Putamen (tissue), 1 donor: ENCODE data around the gene CEP68.
"Not testable (repeated sequence)": the region's sequence is repeated elsewhere in the genome, so short reads cannot be mapped to it uniquely, and the experiment has no call there.

Experiments
- DNase-seq: peaks from one replicate; pipeline ENCODE4 v3.0.0-alpha.2; 2016; ENCODE audit warnings: low spot score

CEP68 gene

DNA sequence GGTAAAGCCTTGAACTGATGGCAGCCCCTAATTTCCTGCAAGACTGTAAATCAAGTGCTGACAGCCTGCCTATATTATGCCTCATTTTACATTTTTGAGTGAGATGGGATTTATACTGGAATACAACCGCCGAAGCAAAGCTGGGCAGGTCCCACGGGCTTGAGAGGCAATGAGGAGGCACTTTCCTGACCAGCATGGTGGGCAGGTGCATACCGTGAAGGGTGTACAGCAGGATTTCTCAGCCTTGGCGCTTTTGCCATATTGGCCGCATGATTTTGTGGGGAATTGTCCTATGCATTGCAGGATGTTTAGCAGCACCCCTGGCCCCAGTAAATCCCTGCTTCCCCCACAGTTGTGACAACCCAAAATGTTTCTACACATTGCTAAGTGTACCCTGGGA, 22.8 kb downstream of the CEP68 start:
- no peak for DNase-seq

DNA sequence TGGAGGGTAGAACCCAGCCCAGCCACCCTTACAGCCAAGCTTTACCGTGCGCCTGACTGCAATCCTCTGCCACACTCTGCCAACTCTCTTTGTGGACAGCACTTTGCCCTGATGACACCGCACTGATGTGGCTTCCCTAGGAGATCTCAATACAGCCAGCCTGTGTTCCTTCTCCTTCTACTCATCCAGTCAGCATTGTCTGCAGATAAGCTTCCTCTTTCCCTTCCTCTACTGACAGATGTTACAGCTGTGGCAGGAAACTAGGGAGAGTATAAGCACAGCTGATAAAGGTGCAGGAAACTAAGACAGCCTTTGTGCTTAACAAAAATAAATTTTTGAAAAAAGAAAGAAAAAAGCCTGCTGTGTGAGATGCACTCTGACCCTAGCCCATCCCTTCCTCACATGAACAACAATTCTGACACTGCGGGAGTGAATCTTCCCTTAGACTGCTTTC, 25.0 kb downstream of the CEP68 start:
- no peak for DNase-seq

DNA sequence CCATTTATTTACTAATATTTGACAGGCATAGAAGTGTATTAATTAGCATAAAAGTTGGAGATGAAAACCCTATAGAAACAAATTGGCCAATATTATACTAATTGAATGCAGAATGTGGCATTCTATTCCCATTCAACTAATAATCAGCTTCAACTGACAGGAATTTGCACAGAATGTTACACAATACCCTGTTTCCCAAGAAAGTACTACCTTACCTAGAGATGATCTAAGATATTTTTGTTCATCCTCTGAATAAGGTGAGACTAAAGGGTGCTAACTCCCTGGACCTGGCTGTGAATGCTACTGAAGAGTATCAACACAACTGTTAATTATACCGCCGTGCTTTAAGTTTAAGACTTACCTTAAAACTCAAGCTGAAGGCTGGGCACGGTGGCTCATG, 28.9 kb downstream of the CEP68 start:
- no peak for DNase-seq

DNA sequence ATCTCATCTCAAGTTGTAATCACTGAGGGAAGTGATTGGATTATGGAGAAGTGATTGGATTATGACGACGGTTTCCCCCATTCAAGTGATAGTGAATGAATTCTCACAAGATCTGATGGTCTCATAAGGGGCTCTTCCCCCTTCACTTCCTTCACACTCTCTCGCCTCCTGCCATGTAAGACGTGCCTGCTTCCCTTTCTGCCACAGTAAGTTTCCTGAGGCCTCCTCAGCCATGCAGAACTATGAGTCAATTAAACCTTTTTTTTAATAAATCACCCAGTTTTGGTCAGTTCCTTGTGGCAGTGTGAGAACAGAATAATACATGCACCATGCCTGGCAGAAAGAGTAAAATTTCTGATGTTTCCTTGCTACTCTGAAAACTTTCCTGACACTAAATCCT, 36.6 kb downstream of the CEP68 start:
- DNase-seq: no peak

DNA sequence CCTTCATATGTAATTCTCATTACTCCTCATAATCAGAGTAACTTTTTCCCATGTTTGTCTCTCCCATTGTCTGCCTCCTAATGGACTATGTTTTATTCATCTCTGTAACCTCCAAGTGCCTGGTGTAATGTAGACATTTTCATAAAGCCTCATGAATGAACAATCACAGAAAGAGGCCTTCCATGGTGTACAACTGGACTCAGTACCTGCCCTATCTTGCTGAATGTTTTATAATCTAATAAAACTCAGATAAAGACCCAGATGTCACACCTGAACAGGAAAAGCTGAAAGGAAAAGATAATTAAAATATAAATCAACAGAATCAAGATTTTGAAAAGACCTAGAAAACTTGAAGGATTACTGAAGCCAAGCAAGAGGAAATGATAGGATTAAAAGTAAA, 37.0 kb downstream of the CEP68 start:
- no peak for DNase-seq

DNA sequence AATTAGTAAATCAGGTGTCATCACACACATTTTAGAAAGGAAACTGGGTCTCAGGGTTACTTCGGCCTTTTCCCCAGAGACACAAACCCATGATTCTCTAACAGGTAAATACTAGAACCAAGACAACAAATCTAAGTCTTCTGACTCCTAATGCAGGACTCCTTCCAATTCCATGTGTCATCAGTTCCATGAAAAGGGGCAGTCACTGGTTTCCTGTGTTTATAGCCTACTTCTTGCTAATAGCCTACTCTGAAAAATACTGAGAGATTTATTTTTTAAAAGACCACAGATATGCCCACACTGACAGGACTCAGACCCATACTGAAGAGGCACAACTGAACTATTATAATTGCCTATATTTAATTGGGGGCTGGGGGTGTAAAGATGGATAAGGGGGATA, 40.7 kb downstream of the CEP68 start:
- DNase-seq: no peak

DNA sequence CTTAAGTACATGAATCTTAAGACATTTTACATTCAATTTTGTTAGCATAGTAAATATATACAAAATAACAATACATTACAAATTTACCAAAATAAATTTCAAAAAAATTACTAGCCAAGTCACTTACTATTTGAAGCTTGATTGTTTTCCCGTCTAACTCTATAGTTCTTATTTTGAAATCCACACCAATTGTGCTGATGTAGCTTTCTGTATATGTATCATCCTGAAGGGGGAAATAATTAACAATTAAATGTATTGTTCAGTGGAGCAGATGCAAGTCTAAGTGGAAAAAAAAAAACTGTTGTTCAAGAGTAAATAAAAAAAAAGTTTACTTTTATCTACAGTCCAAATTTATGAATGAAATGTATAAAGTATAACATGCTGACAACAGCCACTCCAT, 41.6 kb downstream of the CEP68 start:
- no peak for DNase-seq

DNA sequence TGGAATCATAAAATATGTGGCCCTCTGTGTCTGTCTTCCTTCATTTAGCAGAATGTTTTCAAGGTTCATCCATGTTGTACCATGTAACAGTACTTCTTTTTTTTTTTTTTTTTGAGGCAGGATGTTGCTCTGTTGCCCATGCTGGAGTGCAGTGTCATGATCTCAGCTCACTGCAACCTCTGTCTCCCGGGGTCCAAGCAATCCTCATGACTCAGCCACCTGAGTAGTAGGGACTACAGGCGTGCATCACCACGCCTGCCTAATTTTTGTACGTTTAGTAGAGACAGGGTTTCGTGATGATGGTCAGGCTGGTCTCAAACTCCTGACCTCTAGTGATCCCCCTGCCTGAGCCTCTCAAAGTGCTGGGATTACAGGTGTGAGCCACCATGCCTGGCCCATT, 42.5 kb downstream of the CEP68 start:
- DNase-seq: no peak

DNA sequence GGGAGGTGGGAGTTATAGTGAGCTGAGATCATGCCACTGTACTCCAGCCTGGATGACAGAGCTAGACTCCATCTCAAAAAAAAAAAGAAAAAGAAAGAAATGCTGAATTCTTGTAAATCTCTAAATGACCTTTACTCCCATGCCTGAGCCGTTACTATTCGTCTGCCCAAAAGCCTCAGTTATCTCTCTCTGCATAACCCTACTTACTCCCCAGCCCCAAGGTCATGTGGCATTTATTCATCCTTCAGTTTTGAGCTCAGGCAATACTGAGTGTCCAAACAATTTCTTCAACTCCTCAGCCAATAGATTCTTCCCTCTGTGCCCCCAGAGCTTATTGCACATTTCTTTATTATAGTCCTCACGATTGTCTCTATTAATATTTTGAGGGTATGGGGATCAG, 44.9 kb downstream of the CEP68 start:
- DNase-seq: no peak

DNA sequence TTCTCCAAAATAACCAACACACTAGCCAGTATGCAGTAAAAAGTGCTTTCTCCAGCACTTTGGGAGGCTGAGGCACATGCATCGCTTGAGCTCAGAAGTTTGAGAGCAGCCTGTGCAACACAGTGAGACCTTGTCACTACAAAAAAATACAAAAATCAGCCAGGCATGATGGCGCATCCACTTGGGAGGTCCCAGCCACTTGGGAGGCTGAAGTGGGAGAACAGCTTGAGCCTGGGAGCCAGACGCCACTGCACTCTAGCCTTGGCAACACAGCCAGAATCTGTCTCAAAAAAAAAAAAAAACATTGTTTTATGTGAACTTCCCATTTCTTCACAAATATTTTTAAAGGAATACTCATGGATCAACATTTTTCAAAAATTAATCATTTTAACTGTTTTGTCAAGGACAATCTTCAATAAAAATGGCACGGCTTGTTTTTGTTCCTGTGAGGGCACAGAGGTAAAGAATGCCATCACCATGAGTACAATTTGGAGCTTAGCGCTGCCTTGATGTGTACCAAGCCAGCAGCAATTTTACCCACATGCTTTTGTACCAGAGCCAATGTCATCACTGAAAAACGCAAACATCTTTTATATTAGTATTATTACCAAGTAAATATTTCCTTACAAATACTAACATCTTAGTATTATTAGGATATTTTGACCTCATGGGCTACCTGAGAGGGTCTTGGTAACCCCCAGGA, 46.9 kb downstream of the CEP68 start:
- DNase-seq: no peak

DNA sequence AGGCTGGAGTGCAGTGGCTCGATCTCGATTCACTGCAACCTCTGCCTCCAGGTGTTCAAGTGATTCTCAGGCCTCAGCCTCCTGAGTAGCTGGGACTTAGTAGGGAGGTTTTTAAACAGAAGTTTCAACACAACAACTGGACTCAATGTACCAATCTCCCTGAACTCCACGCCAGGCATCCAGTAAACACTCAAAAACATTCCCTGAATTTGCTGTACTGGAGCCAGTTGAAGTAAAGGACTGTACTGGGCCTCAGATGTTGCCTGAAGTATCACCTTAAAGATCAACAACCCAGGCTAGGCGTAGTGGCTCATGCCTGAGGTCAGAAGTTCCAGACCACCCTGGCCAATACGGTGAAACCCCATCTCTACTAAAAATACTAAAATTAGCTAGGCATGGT, 51.3 kb downstream of the CEP68 start:
- DNase-seq: no peak

DNA sequence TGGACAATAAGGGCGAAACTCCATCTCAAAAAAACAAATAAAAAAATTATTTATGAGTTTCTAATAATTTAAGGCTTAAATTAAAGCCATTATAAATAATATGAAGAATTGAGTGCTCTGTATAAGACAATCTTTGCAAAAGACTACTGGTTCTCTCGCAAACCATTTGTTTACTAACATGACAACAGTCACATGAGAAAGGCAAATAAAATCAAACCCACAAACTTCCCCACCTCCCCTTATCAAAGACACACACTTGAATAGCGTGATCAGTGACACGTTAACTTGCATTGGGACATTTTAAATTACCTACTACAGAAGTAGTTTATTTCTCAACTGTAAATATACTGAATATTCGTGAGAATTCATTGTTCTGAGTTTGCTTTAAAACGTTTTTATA, 52.6 kb downstream of the CEP68 start:
- DNase-seq: no peak

DNA sequence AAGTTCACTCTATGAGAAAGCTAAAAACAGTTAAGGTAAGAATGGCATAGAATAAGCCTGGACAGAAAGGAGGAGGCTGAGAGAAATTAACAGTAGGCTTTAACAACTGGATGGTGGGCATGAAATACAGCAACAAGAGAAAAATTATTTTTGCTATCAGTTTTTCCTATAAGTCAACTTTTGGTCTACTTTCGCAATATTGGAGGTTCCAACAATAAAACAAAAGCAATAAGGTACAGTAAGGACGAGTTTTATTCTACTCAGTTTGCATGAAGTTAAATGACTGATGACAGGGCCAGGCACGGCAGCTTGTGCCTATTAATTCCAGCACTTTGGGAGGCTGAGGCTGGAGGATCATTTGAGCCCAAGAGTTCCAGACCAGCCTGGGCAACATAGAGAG, 56.4 kb downstream of the CEP68 start:
- no peak for DNase-seq

DNA sequence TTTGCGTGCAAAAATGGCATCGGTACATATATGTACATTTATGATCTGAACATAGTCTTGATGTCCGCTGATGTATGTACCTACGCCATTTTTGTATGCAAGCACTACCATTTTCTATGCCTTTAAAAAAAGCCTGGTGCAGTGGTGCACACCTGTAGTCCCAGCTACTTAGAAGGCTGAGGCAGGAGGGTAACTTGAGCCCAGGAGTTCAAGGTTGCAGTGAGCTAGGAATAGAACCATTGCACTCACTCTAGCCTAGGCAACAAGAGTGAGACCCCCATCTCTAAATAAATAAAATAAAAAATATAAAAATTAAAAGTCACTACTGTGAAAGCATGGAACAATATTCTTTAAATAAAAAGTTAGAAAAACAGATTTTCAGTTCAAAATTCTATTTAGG, 57.0 kb downstream of the CEP68 start:
- DNase-seq: no peak

DNA sequence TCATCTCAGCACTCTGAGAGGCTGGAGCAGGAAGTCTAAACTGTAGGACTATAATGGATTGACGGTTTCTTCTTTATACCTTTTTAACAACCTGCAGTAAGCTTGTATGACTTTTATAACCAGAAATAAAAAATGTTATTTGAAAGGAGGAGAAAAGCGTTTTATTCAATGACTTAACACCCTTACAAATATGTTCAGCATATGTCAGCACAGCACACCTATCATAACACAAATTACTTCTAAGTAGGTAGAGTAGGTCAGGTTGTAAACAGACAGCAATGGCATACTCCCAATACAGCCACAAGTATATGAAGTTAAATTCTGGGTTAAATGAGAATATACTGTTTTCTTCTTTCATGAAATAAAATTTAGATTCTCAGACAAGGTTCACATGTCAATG, 57.6 kb downstream of the CEP68 start:
- no peak for DNase-seq

DNA sequence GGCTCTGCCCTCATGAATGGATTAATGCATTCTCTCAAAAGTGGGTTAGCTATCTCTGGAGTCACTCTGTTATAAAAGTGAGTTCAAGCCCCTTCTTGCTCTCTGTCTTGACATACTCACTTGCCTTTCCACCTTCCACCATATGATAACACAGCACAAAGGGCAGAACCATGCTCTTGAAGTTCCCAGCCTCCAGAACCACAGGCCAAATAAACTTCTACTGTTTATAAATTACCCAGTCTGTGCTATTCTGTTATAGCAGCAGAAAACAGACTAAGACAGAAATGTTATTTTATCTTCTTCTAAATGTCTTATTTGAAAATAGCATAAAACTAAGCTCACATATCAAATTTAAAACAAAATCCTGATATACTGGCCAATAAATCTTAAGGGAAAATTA, 58.7 kb downstream of the CEP68 start:
- DNase-seq: no peak

DNA sequence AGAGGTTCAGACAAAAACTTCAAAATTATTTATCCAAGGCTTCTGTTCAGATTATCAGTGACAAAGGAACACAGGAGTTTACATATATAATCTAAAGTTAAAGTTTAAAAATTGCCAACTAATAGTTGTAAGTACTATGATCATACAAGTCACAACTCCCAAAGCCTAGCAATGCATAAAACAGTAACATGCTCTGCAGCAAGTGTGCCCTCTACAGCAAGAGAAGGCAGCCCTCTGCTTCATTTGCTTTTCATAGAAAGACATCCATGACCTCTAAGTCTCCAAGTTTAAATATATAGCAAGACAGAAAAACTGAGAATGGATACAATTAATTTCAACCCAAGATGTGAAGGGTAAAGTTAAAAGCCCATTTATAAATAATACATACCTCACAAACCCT, 60.4 kb downstream of the CEP68 start:
- no peak for DNase-seq

DNA sequence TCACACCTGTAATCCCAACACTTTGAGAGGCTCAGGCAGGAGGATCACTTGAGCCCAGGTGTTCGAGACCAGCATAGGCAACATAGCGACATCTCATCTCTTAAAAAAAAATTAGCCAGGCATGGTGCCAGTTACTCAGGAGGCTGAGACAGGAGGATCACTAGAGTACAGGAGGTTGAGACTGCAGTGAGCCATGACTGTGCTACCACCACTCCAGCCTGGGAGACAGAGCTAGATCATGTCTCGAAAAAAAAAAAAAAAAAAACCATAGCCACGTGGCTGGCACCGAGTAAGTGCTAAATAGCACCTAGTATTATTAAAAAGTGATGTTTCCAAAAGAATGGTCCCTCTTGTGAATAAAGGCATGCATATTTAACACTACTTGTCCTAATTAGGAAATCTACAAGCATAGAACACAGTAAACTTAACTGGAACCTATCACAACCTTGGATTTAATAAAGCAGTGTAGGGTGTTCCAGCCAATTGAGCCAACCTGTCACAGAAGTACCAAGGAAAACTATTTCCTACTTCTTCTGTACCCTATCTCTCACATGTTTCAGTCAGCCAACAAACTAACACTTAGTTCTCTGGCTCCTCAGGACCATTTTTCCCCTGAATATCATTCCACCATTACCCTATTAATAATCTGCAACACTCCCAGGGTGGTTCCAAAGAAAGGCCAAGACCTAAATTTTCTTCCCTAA, 64.9 kb downstream of the CEP68 start:
- no peak for DNase-seq

DNA sequence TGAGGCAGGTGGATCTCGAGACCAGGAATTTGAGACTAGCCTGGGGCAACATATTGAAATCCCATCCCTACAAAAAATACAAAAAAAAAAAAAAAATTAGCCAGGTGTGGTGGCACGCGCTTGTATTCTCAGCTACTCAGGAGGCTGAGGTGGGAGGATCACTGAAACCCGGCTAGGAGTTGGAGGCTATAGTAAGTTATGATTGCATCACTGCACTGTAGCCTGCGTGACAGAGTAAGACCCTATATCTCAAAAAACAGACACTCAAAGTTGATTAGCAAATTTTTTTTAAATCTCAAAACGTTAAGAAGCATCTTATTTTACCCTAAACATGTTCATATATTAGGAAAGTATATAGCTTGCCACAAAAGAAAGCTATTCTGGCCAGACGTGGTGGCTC, 66.1 kb downstream of the CEP68 start:
- no peak for DNase-seq

DNA sequence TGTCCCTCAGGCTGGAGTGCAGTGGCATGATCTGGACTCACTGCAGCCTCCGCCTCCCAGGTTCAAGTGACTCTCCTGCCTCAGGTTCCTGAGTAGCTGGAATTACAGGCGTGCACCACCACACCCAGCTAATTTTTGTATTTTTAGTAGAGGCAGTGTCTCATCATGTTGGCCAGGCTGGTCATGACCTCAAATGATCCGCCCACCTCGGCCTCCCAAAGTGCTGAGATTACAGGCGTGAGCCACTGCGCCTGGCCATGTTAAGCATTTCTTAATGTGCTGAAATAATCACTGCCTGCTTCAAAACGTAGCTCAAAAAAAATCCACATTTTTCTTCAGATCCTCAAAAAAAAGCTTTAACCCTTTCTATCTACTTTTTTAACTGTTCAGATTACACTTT, 69.2 kb downstream of the CEP68 start:
- not testable (repeated sequence) for DNase-seq

DNA sequence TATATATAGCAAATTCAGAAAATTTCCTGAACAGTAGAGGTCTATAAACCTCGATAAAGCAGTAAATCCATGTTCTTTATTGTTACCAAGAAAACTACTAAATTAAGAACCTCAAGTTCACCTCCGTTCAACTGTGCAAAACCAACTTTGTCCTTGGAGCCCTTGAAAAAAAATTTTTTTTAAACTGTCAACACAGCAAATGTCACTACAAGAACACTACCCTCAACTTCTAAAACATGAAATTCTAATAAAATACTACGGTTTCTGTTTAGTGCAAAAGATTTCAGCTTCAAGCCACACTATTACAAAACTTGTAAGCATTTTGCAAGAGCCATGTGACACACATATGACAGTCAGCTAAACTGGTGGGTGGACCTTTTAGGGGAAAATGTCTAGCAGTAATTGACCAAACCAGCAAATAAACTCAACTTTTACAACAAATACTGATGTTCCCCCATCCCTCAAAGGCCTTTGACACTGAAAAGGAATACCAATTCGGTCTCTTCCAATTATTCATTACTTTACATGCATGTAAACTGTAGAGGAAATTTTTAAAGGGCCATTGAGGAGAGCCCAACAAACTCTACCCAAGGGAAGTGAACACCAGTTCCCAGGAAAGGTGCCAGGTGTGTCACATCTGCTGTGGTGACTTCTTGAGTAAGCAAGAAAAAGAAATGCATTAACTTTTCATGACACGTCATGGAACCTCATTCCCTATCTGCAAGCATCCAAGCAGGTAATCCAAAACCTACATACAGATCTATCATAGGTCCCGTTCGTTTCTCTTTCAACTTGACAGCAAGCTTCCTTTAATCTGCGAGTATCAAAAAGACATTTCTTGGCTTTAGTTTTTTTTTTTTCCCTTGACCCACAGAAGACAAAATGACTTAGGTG, 72.3 kb downstream of the CEP68 start:
- DNase-seq: no peak

DNA sequence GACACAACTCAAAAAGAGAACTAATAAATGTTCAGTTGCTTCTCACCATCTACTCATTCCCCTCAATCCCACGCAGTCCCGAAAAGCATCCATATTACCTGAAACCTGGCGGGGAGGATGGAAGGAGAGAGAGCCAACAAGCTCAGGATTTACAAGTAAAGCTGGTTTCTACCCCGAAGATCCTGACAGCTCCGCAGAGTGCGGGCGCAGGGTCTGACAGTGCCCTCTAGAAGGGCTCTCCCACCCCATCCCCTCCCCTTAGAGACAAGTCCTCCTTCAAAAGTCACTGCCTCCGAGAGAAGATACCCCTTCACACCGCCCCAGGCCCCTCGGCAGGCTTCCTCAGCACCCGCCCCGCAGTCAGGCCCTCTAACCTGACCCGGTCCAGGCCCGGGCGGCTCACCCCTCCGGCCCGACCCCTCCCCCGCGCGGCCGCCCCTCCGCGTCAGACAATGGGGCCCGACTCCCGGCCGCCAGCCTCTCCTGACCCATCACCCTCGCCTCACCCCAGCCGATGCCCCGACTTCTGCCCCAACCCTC, 73.1 kb downstream of the CEP68 start:
- no peak for DNase-seq
